GM21717 (cell line): ENCODE data around the gene HAND2.

Source experiments
- ATAC-seq: cut with Tn5 transposase; IDR thresholded peaks from one replicate; pipeline ENCODE4 v1.9.1; 2021; ENCODE audit warnings: mild to moderate bottlenecking, moderate library complexity; ENCODE audit not compliant: unreplicated experiment

The HAND2 gene

GRCh38 chr4:173478913-173479283, 51.1 kb downstream of the HAND2 start:
- ATAC-seq: no peak

- no peak for ATAC-seq
Measured at GRCh38 chr4:173478201-173478912, 51.7 kb downstream of the HAND2 start.

- no peak for ATAC-seq
Measured at GRCh38 chr4:173477016-173477415, 53.0 kb downstream of the HAND2 start.
